Eye (tissue), 1 donor: Measurements from ENCODE around the gene LMOD1.

Experiments
- DNase-seq: peaks from one replicate; pipeline ENCODE4 v3.0.0-alpha.2; 2015

The LMOD1 gene

DNA sequence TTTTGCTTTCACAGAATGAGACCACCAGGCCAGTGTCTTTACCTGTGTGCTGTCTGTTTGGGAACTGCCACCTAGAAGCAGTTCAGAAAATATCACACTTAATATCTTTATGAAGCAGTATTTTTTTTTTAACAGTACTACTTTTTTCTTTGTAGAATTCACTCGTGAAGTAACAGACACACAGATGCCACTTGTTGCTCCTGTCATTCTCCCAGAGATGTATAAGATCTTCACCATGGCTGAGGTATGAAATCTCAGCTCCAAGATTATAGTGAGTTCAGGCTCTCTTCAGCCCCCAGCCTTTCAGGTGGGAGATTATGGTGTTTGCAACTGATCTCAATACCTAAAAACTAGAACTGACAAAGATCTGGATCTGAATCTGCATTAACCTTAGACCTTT, 94.4 kb downstream of the LMOD1 start:
- no peak for DNase-seq

DNA sequence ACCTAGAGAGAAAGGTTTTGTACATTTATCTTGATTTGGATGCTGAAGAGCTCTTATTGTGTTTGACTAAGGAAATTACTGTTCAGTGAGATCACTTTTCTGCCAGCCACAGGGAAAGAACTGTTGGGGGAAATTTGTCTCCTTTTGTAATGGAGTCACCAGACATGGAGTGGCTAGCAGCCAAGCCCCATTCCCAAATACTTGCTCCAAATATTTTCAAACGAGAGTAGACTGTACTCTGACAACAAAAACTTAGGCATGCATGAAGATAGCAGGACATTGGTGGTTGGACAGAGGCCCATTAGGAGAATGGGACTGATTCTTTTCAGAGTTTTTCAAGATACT, 96.3 kb downstream of the LMOD1 start:
- peak; percentile 38 for DNase-seq

DNA sequence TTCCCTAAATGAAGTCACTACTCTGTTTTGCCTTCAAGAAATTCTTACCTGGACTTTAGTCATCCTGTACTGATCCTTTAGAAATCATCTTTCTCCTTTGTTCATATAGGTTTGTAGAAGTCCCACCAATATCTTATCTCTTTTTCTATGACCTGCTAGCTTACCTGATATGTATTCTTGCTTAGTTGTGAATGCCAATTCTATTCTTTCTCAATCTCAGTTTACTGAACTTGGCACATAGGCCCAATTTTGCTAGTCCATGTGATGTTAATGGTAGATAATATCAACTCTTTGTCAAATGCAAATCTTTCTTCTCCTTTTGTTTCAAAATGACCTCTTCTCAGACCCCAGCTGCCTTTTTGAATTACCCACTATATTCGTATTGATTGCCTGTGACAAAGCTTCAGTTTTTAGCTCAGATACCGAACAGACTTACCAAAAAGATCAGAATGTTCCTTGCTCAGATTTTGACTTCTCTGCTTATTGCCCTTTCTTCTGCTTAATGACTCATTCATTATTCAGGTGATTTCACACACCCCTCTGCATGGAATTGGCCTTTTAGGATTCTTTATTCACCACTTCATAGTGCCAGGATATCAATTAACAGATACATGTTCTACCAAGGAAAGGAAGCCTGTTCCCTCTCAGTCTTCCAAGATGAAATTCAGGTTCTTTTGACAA, 96.8 kb downstream of the LMOD1 start:
- no peak for DNase-seq

- DNase-seq = no peak
These were observed 98.1 kb downstream of the LMOD1 start for GRCh38 chr1:201848230-201848629.

- DNase-seq = no peak
These were observed 99.2 kb downstream of the LMOD1 start for GRCh38 chr1:201847150-201847549.
